Right lobe of liver (tissue), 4 donors: ENCODE data around the gene PRPSAP2.

ENCODE experiments used
- POLR2A ChIP-seq: fragments of 450-650 bp; IDR thresholded peaks from one replicate; pipeline ENCODE4 v1.6.1; 2017; ENCODE audit warnings: antibody characterized with exemption, mild to moderate bottlenecking
- TF ChIP-seq, protein P1 (sequence below), 4 donors: fragments of 200-600 bp in 3 of 4; fragments of 450-650 bp in 1 of 4; IDR thresholded peaks; one replicate each; pipeline versions ENCODE4 v1.5.1 to v1.8.0; 2016 to 2022; ENCODE audit warnings: antibody characterized with exemption in 4 of 4, mild to moderate bottlenecking in 2 of 4
- donor health status: DM: no; HTN: no; CAD: no.
- donor health status: DM: no; HTN: no; CAD: no.
- donor health status: DM: no; HTN: yes; CAD: no.

DNA sequence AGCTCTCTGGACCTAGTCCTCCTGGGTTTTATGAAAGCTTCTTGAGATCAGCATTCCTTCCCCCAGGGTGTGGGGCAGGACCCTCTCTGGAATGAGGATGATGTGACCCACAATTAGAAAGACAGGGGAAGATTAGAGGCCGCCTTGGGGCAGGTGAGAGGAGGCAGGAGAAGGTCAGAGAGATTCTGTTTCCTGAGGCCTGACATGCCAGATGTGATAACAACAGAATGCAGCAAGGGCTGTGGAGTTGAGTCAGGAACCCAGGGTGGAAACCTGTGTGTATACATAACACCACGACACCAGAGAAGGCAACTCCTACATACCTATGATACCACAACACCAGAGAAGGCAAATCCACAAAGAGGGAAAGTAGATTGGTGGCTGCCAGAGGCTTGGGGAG lies 88.6 kb downstream of the PRPSAP2 start:
- TF ChIP-seq POLR2A = no peak
- TF ChIP-seq, protein P1, sequence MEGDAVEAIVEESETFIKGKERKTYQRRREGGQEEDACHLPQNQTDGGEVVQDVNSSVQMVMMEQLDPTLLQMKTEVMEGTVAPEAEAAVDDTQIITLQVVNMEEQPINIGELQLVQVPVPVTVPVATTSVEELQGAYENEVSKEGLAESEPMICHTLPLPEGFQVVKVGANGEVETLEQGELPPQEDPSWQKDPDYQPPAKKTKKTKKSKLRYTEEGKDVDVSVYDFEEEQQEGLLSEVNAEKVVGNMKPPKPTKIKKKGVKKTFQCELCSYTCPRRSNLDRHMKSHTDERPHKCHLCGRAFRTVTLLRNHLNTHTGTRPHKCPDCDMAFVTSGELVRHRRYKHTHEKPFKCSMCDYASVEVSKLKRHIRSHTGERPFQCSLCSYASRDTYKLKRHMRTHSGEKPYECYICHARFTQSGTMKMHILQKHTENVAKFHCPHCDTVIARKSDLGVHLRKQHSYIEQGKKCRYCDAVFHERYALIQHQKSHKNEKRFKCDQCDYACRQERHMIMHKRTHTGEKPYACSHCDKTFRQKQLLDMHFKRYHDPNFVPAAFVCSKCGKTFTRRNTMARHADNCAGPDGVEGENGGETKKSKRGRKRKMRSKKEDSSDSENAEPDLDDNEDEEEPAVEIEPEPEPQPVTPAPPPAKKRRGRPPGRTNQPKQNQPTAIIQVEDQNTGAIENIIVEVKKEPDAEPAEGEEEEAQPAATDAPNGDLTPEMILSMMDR (IDR thresholded peaks at IDR 0.05) = no peak
